WTC11 (cell line): ENCODE measurements around the gene PUS10.

Experiments used
- ATF2 ChIP-seq: sonication (generic); formaldehyde crosslinking; IDR thresholded peaks from 2 replicates; pipeline ENCODE4 v1.8.1; 2022; ENCODE audit warnings: low read depth, missing genetic modification reagents, borderline replicate concordance
- ATF3 ChIP-seq: sonication (generic); formaldehyde crosslinking; conservative IDR thresholded peaks from 2 replicates; pipeline ENCODE4 v1.8.1; 2022; ENCODE audit warnings: mild to moderate bottlenecking, missing genetic modification reagents
- CTCF ChIP-seq: fragments of 200-600 bp; IDR thresholded peaks from 2 replicates; pipeline ENCODE4 v1.8.0; 2022; ENCODE audit warnings: antibody characterized with exemption
- ETV6 ChIP-seq: sonication (generic); formaldehyde crosslinking; IDR thresholded peaks from 2 replicates; pipeline ENCODE4 v1.8.1; 2022; ENCODE audit warnings: mild to moderate bottlenecking, missing genetic modification reagents
- FOXJ3 ChIP-seq: sonication (generic); formaldehyde crosslinking; IDR thresholded peaks from 2 replicates; pipeline ENCODE4 v1.9.0; 2021; ENCODE audit warnings: missing genetic modification reagents, mild to moderate bottlenecking, borderline replicate concordance
- IRF2 ChIP-seq: sonication (generic); formaldehyde crosslinking; IDR thresholded peaks from 2 replicates; pipeline ENCODE4 v1.8.0; 2022; ENCODE audit warnings: low read depth, missing genetic modification reagents, borderline replicate concordance
- MAX ChIP-seq: sonication (generic); formaldehyde crosslinking; IDR thresholded peaks from 2 replicates; pipeline ENCODE4 v1.8.0; 2022; ENCODE audit warnings: mild to moderate bottlenecking, missing genetic modification reagents
- SMAD4 ChIP-seq: sonication (generic); formaldehyde crosslinking; IDR thresholded peaks from 2 replicates; pipeline ENCODE4 v1.8.0; 2022; ENCODE audit warnings: mild to moderate bottlenecking, missing genetic modification reagents
- TEAD4 ChIP-seq: sonication (generic); formaldehyde crosslinking; IDR thresholded peaks from 2 replicates; pipeline ENCODE4 v1.8.0; 2022; ENCODE audit warnings: mild to moderate bottlenecking, missing genetic modification reagents
- USF2 ChIP-seq: sonication (generic); formaldehyde crosslinking; IDR thresholded peaks from 2 replicates; pipeline ENCODE4 v1.8.1; 2023; ENCODE audit warnings: mild to moderate bottlenecking, missing genetic modification reagents, moderate library complexity
- ZMAT4 ChIP-seq: fragments of 250-450 bp; sonication (Bioruptor Pico); IDR thresholded peaks from 2 replicates; pipeline ENCODE4 v1.9.0; 2021; ENCODE audit warnings: mild to moderate bottlenecking
- ZNF121 ChIP-seq: sonication (generic); formaldehyde crosslinking; IDR thresholded peaks from 2 replicates; pipeline ENCODE4 v1.8.0; 2023; ENCODE audit warnings: missing genetic modification reagents
- ZNF317 ChIP-seq: sonication (generic); formaldehyde crosslinking; IDR thresholded peaks from 2 replicates; pipeline ENCODE4 v1.8.1; 2023; ENCODE audit warnings: low read depth, mild to moderate bottlenecking, moderate library complexity, missing genetic modification reagents, borderline replicate concordance

- TF ChIP-seq USF2 (CRISPR knock-in tag) (no peak), MAX (CRISPR knock-in tag) (no peak), CTCF (no peak), ZMAT4 (no peak), ATF2 (CRISPR knock-in tag) (no peak), ATF3 (CRISPR knock-in tag) (no peak), SMAD4 (CRISPR knock-in tag) (no peak), FOXJ3 (no peak), ETV6 (CRISPR knock-in tag) (no peak), IRF2 (CRISPR knock-in tag) (no peak), ZNF317 (CRISPR knock-in tag) (no peak), TEAD4 (CRISPR knock-in tag) (no peak), ZNF121 (no peak)
Observed at GRCh38 chr2:60898567-60898966, 119.5 kb downstream of the PUS10 start.
